Activated B cell treated with CpG ODN at 0.5 μM for 24 hours (primary cell): ENCODE data around the gene NKAPD1. TPM values are rescaled to one million over a fixed set of nuclear protein-coding genes. Genes with fewer than 3 reads are reported as not detected.
"Not testable (repeated sequence)": the region's sequence is repeated elsewhere in the genome, so short reads cannot be mapped to it uniquely, and the experiment has no call there.

Experiments used
- ATAC-seq: fragments of 200-7000 bp; cut with Tn5 transposase; one replicate; pipeline ENCODE4 v1.10.0; 2021; ENCODE audit warnings: low read depth, mild to moderate bottlenecking, moderate library complexity
- CTCF ChIA-PET: fragments of 350-600 bp; sonication (Branson Sonifier 250); formaldehyde crosslinking; loops from one replicate; lab custom pipeline; 2021; ENCODE audit warnings: antibody characterized with exemption; lab: Charles Lee
- POLR2A ChIA-PET: fragments of 350-600 bp; sonication (Branson Sonifier 250); formaldehyde crosslinking; loops from one replicate; lab custom pipeline; 2021; ENCODE audit warnings: antibody characterized with exemption; lab: Charles Lee
- DNase-seq: peaks from one replicate; pipeline ENCODE4 v3.0.0; 2022
- H3K27ac Mint-ChIP-seq: one replicate; pipeline ENCODE4 v1.8.0; 2020; ENCODE audit warnings: mixed read lengths
- H3K27me3 Mint-ChIP-seq: one replicate; pipeline ENCODE4 v1.8.0; 2021; ENCODE audit warnings: mixed read lengths
- H3K36me3 Mint-ChIP-seq: one replicate; pipeline ENCODE4 v1.8.0; 2021; ENCODE audit warnings: low read depth, mixed read lengths
- H3K4me1 Mint-ChIP-seq: one replicate; pipeline ENCODE4 v1.8.0; 2021; ENCODE audit warnings: mixed read lengths
- H3K4me3 Mint-ChIP-seq: one replicate; pipeline ENCODE4 v1.8.0; 2020; ENCODE audit warnings: mild to moderate bottlenecking, mixed read lengths
- H3K9me3 Mint-ChIP-seq: one replicate; pipeline ENCODE4 v1.8.0; 2020; ENCODE audit warnings: mixed read lengths
- CTCF ChIP-seq: fragments of 200-600 bp; IDR thresholded peaks from one replicate; pipeline ENCODE4 v1.8.0; 2022; ENCODE audit warnings: antibody characterized with exemption, mild to moderate bottlenecking
- intact Hi-C: fragments of 100-400 bp; cut with micrococcal nuclease; formaldehyde crosslinking; loops from one replicate; pipeline ENCODE4 v1.15.1; 2024
- total RNA-seq: library from RNA; stranded (reverse); gene quantifications from 2 replicates; pipeline ENCODE4 v1.2.3, GENCODE V29; 2022

Gene NKAPD1
- total RNA-seq: 24.0 and 26.3 TPM in 2 replicates

GRCh38 chr11:112073941-112074811 is at the start of gene NKAPD1, which contains the start of gene PIH1D2:
NKAPD1 (plus strand) TSS chr11:112074299; CDS start chr11:112075575, 1,276 bp downstream.
PIH1D2 (minus strand) TSS chr11:112074017; CDS start chr11:112073174, 843 bp downstream.
- TF ChIP-seq CTCF: no peak
- Mint-ChIP-seq H3K27ac (peak within 1 kb of the TSS; percentile 95), H3K4me1 (peaks cover 25% of the 10 kb centered on the region), H3K36me3 (peaks cover 36% of the 10 kb centered on the region), H3K4me3 (peak within 1 kb of the TSS; percentile 96), H3K27me3 (no peaks in the 10 kb centered on the region), H3K9me3 (no peaks in the 10 kb centered on the region)
- ChIA-PET POLR2A (interaction anchor here (0.8 to 2.3 kb wide), 7 partner anchors 9 to 147 kb away, joined by 3 to 14 read pairs (median 3); partner anchors contain the start of genes SDHD and TIMM8B), CTCF (no interaction called here)
- peak; percentile 69 for DNase-seq
- peak; percentile 92 for ATAC-seq
- intact Hi-C loops: loop anchor here (1.0 to 10.0 kb wide), 6 partner anchors 12 to 1701 kb away; partner anchors contain the start of genes CFAP68, CLDN25, DLAT and FDXACB1

GRCh38 chr11:112024773-112025678 is 49.1 kb upstream of the NKAPD1 start, which contains the start of gene DLAT:
DLAT (plus strand) TSS chr11:112025408; CDS start chr11:112025473, 65 bp downstream.
- peak within 1 kb of the TSS; percentile 100 for H3K4me3 Mint-ChIP-seq
- peak; percentile 78 for DNase-seq
- H3K9me3 Mint-ChIP-seq: no peaks in the 10 kb centered on the region
- TF ChIP-seq CTCF: no peak
- ATAC-seq: peak; percentile 77
- H3K27me3 Mint-ChIP-seq: no peaks in the 10 kb centered on the region
- ChIA-PET CTCF (interaction anchor here (1.3 kb wide), 2 partner anchors 43 to 46 kb away, joined by 3 read pairs; no protein-coding TSS in a partner anchor), POLR2A (interaction anchor here (1.0 to 2.1 kb wide), 9 partner anchors 10 to 422 kb away, joined by 3 to 12 read pairs (median 5); partner anchors contain the start of genes ALG9, SDHD, SIK2 and TIMM8B)
- H3K36me3 Mint-ChIP-seq: peaks cover 33% of the 10 kb centered on the region
- intact Hi-C loops: loop anchor here (1.0 to 5.0 kb wide), 10 partner anchors 9 to 423 kb away; partner anchors contain the start of genes ALG9, CFAP68, FDXACB1 and NKAPD1
- peaks cover 37% of the 10 kb centered on the region for H3K4me1 Mint-ChIP-seq
- peak within 1 kb of the TSS; percentile 100 for H3K27ac Mint-ChIP-seq

DNA sequence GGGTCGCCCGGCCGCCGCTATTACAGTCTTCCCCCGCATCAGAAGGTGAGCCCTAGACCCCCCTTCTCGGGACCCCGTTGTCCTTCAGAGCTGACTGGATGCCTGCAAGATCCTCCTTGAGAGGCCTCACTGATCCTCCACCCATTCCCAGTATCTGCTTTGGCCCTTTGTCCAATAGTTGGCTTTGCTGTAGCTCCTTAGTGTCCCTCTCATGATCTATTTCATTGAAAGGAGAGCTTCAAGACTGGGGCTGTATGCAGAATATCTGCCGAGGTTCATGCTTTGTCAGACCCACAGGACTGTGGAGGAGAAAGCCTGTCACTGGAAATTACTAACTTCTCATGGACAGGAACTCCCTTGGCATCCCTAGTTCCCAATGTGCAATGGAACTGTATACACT is 48.4 kb upstream of the NKAPD1 start:
- Mint-ChIP-seq H3K27ac (peak overlapping the region; percentile 100), H3K27me3 (no peaks in the 10 kb centered on the region), H3K4me1 (peaks cover 37% of the 10 kb centered on the region), H3K36me3 (peaks cover 38% of the 10 kb centered on the region), H3K9me3 (no peaks in the 10 kb centered on the region), H3K4me3 (peak overlapping the region; percentile 100)
- intact Hi-C loops: loop anchor here (1.0 to 2.0 kb wide), 7 partner anchors 21 to 155 kb away; partner anchors contain the start of genes ALG9, CFAP68, FDXACB1 and NKAPD1
- TF ChIP-seq CTCF: no peak
- ATAC-seq: no peak
- no peak for DNase-seq
- ChIA-PET CTCF (no interaction called here), POLR2A (interaction anchor here (0.6 to 1.5 kb wide), 4 partner anchors 9 to 155 kb away, joined by 3 to 12 read pairs (median 4); partner anchors contain the start of gene ALG9)

- Mint-ChIP-seq H3K4me1 (peaks cover 37% of the 10 kb centered on the region), H3K36me3 (peaks cover 42% of the 10 kb centered on the region)
- CTCF ChIA-PET, DNase-seq, ATAC-seq, H3K27ac Mint-ChIP-seq, H3K27me3 Mint-ChIP-seq, intact Hi-C loops, H3K4me3 Mint-ChIP-seq, H3K9me3 Mint-ChIP-seq: not testable (repeated sequence)
- POLR2A ChIA-PET: interaction anchor here (1.6 kb wide), 1 partner anchor 16 kb away, joined by 6 read pairs; no protein-coding TSS in a partner anchor
These were observed 47.2 kb upstream of the NKAPD1 start for GRCh38 chr11:112026784-112027410.
